ENCODE results near the gene PPP4R2. TPM values are rescaled to one million over a fixed set of nuclear protein-coding genes. Genes with fewer than 3 reads are reported as not detected.

PPP4R2 gene
- total RNA-seq, 4 donors from 2014 or later: 39.9 to 49.6 (median 44.2) TPM

- TF ChIP-seq, protein P1, sequence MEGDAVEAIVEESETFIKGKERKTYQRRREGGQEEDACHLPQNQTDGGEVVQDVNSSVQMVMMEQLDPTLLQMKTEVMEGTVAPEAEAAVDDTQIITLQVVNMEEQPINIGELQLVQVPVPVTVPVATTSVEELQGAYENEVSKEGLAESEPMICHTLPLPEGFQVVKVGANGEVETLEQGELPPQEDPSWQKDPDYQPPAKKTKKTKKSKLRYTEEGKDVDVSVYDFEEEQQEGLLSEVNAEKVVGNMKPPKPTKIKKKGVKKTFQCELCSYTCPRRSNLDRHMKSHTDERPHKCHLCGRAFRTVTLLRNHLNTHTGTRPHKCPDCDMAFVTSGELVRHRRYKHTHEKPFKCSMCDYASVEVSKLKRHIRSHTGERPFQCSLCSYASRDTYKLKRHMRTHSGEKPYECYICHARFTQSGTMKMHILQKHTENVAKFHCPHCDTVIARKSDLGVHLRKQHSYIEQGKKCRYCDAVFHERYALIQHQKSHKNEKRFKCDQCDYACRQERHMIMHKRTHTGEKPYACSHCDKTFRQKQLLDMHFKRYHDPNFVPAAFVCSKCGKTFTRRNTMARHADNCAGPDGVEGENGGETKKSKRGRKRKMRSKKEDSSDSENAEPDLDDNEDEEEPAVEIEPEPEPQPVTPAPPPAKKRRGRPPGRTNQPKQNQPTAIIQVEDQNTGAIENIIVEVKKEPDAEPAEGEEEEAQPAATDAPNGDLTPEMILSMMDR (IDR thresholded peaks at IDR 0.05): no peak
- no peak for TF ChIP-seq POLR2A (IDR thresholded peaks at IDR 0.05)
- Histone ChIP-seq H3K9me3 (no peaks in the 10 kb centered on the region), H3K27me3 (no peaks in the 10 kb centered on the region), H3K27ac (peak overlapping the region in 1 of 4 donors; percentile 17), H3K4me3 (no peak overlapping the region), H3K36me3 (no peaks in the 10 kb centered on the region), H3K4me1 (peaks cover 0 to 38% (median 3%) of the 10 kb centered on the region in 4 donors)
- DNase-seq: no peak
Measured at GRCh38 chr3:73026760-73027113, 30.1 kb downstream of the PPP4R2 start.

GRCh38 chr3:73028803-73029202 is 32.2 kb downstream of the PPP4R2 start:
- TF ChIP-seq, protein P1 (IDR thresholded peaks at IDR 0.05): no peak
- TF ChIP-seq POLR2A (IDR thresholded peaks at IDR 0.05): no peak
- no peaks in the 10 kb centered on the region for H3K27me3 ChIP-seq
- no peaks in the 10 kb centered on the region for H3K36me3 ChIP-seq
- H3K27ac ChIP-seq: no peak overlapping the region
- no peaks in the 10 kb centered on the region for H3K9me3 ChIP-seq
- no peak overlapping the region for H3K4me3 ChIP-seq
- H3K4me1 ChIP-seq: peaks cover 0 to 38% (median 3%) of the 10 kb centered on the region in 4 donors
- no peak for DNase-seq

- H3K4me3 ChIP-seq: no peak overlapping the region
- H3K9me3 ChIP-seq: no peaks in the 10 kb centered on the region
- DNase-seq: no peak
- H3K4me1 ChIP-seq: peaks cover 0 to 42% (median 3%) of the 10 kb centered on the region in 4 donors
- no peaks in the 10 kb centered on the region for H3K27me3 ChIP-seq
- no peak overlapping the region for H3K27ac ChIP-seq
- no peaks in the 10 kb centered on the region for H3K36me3 ChIP-seq
- TF ChIP-seq POLR2A (IDR thresholded peaks at IDR 0.05): no peak
- TF ChIP-seq, protein P1 (IDR thresholded peaks at IDR 0.05): no peak
Measured at GRCh38 chr3:73029321-73029796, 32.7 kb downstream of the PPP4R2 start.

DNA sequence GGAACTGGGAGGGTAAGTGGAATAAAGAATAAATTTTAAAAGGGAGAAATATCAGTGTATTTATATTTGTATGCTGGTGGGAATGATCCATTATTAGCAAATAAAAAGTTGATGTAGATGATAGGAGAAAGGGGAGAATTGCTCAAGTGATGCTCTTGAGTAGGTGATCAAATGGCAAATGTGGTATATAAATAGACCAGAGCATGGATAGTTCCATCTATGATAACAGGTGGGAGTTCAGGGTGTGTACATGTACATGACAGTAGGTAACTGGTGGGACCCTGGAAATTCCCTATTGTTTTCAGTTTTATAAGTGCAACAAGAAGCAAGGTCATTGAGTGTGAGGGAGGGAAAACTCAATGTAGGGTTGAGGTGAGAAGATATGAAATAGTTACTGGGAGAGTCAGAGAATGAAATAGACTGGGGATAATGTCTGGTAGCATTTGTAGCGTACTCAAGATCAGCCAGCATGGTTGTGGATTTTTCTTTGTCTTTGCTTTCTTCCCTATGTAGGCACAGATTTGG is 33.5 kb downstream of the PPP4R2 start:
- DNase-seq: no peak
- no peaks in the 10 kb centered on the region for H3K27me3 ChIP-seq
- no peaks in the 10 kb centered on the region for H3K9me3 ChIP-seq
- H3K4me3 ChIP-seq: no peak overlapping the region
- TF ChIP-seq, protein P1 (IDR thresholded peaks at IDR 0.05): no peak
- no peak for TF ChIP-seq POLR2A (IDR thresholded peaks at IDR 0.05)
- no peaks in the 10 kb centered on the region for H3K36me3 ChIP-seq
- no peak overlapping the region for H3K27ac ChIP-seq
- H3K4me1 ChIP-seq: peaks cover 0 to 40% (median 3%) of the 10 kb centered on the region in 4 donors

DNA sequence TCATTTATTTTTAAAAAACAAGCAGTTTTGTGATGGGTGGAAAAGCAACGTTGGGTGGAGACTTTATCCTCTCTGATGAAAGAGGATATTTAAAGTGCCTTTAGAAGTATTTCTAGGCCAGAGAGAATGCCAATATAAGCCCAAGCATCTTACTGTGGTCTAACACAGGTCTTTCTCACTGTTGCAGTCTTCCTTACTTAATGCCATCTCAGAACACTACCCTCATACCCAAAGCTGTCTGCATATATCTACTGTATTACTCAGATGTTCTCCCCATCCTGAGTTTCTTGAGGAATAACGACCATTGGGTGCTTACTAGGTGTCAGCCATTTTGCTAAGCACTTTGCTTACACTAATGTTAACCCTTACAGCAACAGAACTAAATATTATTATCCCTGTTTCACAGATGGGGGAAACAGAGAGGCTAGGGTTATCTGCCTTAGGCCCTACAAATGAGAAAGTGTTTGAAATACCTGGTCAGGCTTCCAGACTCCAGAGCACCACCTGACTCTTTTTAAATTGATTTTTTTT is 35.0 kb downstream of the PPP4R2 start:
- no peak overlapping the region for H3K4me3 ChIP-seq
- DNase-seq: no peak
- peaks cover 0 to 26% (median 0%) of the 10 kb centered on the region in 4 donors for H3K4me1 ChIP-seq
- H3K27me3 ChIP-seq: no peaks in the 10 kb centered on the region
- H3K27ac ChIP-seq: no peak overlapping the region
- no peaks in the 10 kb centered on the region for H3K9me3 ChIP-seq
- H3K36me3 ChIP-seq: no peaks in the 10 kb centered on the region
- TF ChIP-seq, protein P1 (IDR thresholded peaks at IDR 0.05): no peak
- TF ChIP-seq POLR2A (IDR thresholded peaks at IDR 0.05): no peak
